ENCODE measurements around the gene RXRA. TPM values are rescaled to one million over a fixed set of nuclear protein-coding genes. Genes with fewer than 3 reads are reported as not detected.

RXRA gene
- total RNA-seq, 4 donors from 2014 or later: 39.4 to 81.3 (median 67.4) TPM

- peak; percentile 69 to 79 for DNase-seq
- Histone ChIP-seq H3K4me1 (peaks cover 31 to 57% of the 10 kb centered on the region in 2 donors), H3K9me3 (no peaks in the 10 kb centered on the region), H3K4me3 (replicated peaks in 1 of 3) (no peak overlapping the region), H3K36me3 (peaks cover 21 to 26% of the 10 kb centered on the region in 2 donors), H3K27ac (peak overlapping the region; percentile 58 to 81 (median 81)), H3K27me3 (no peaks in the 10 kb centered on the region)
- intact Hi-C loops (cut with DNase I): no loop called here
- 68 to 76% methylated on average over 16 to 19 of the region's 23 CpGs for whole genome bisulfite sequencing, 2 donors
- TF ChIP-seq CTCF (IDR thresholded peaks at IDR 0.05) (no peak), POLR2A (IDR thresholded peaks at IDR 0.05) (no peak)
These were observed 92.9 kb downstream of the RXRA start for GRCh38 chr9:134419000-134419683.

GRCh38 chr9:134419684-134420076, 93.4 kb downstream of the RXRA start:
- WGBS, 2 donors: 77 to 82% methylated on average over 7 to 8 of the region's 10 CpGs
- Histone ChIP-seq H3K27me3 (no peaks in the 10 kb centered on the region), H3K9me3 (no peaks in the 10 kb centered on the region), H3K4me3 (replicated peaks in 1 of 3) (no peak overlapping the region), H3K27ac (peak overlapping the region; percentile 58 to 81 (median 65)), H3K36me3 (peaks cover 21 to 28% of the 10 kb centered on the region in 2 donors), H3K4me1 (peaks cover 26 to 52% of the 10 kb centered on the region in 2 donors)
- DNase-seq: no peak
- intact Hi-C loops (cut with DNase I): no loop called here
- TF ChIP-seq POLR2A (IDR thresholded peaks at IDR 0.05) (no peak), CTCF (IDR thresholded peaks at IDR 0.05) (no peak)

- Histone ChIP-seq H3K9me3 (no peaks in the 10 kb centered on the region), H3K4me1 (peaks cover 19 to 45% of the 10 kb centered on the region in 2 donors), H3K4me3 (replicated peaks in 1 of 3) (no peak overlapping the region), H3K36me3 (peaks cover 21 to 28% of the 10 kb centered on the region in 2 donors), H3K27me3 (no peaks in the 10 kb centered on the region), H3K27ac (no peak overlapping the region)
- intact Hi-C loops (cut with DNase I): no loop called here
- 91 to 92% methylated on average over 12 to 16 of the region's 18 CpGs for WGBS, 2 donors
- no peak for DNase-seq
- TF ChIP-seq POLR2A (IDR thresholded peaks at IDR 0.05) (no peak), CTCF (IDR thresholded peaks at IDR 0.05) (no peak)
These were observed 94.1 kb downstream of the RXRA start for GRCh38 chr9:134420281-134420845.

GRCh38 chr9:134420974-134421432, 94.7 kb downstream of the RXRA start:
- no peak for TF ChIP-seq CTCF (IDR thresholded peaks at IDR 0.05)
- Histone ChIP-seq H3K4me1 (peaks cover 14 to 39% of the 10 kb centered on the region in 2 donors), H3K4me3 (replicated peaks in 1 of 3) (no peak overlapping the region), H3K36me3 (peaks cover 21 to 31% of the 10 kb centered on the region in 2 donors), H3K9me3 (no peaks in the 10 kb centered on the region), H3K27ac (no peak overlapping the region), H3K27me3 (no peaks in the 10 kb centered on the region)
- WGBS, 2 donors: 90 to 97% methylated on average over 2 to 10 of the region's 10 CpGs
- no peak for DNase-seq
- intact Hi-C loops (cut with DNase I): no loop called here

GRCh38 chr9:134421888-134422287, 95.6 kb downstream of the RXRA start:
- intact Hi-C loops (cut with DNase I): no loop called here
- TF ChIP-seq POLR2A (IDR thresholded peaks at IDR 0.05) (no peak), CTCF (IDR thresholded peaks at IDR 0.05) (no peak)
- Histone ChIP-seq H3K4me3 (replicated peaks in 1 of 3) (no peak overlapping the region), H3K27me3 (no peaks in the 10 kb centered on the region), H3K27ac (no peak overlapping the region), H3K9me3 (no peaks in the 10 kb centered on the region), H3K4me1 (peaks cover 14 to 34% of the 10 kb centered on the region in 2 donors), H3K36me3 (peaks cover 20 to 33% of the 10 kb centered on the region in 2 donors)
- no peak for DNase-seq
- 84 to 85% methylated on average over 9 to 10 of the region's 11 CpGs for WGBS, 2 donors

Measured in thyroid gland (tissue), 4 donors.